K562 (cell line): ENCODE measurements around the gene CPN2. TPM values are rescaled to one million over a fixed set of nuclear protein-coding genes. Genes with fewer than 3 reads are reported as not detected.

Source experiments
- ATAC-seq: fragments of 200-7000 bp; cut with Tn5 transposase; 3 replicates; pipeline ENCODE4 v1.9.1; 2020; ENCODE audit warnings: moderate library complexity
- BruUV-seq: library from RNA; stranded (reverse); fragments of 400-500 nt; replicated peaks from 2 replicates; lab custom pipeline; 2021; lab: Mats Ljungman, UMichigan
- CTCF ChIA-PET: fragments of 300-600 bp; formaldehyde crosslinking; extraction: SDS; loops from one replicate; lab custom pipeline; 2021; ENCODE audit warnings: low intra/inter-chr PET ratio; lab: Yijun Ruan, JAX
- POLR2A ChIA-PET: fragments of 300-600, 350-650 bp; sonication (Branson Sonifier 250); formaldehyde crosslinking; extraction: SDS; loops from one replicate; lab custom pipeline; 2021; ENCODE audit warnings: antibody characterized with exemption, inconsistent platforms; lab: Yijun Ruan, JAX
- DNase-seq, 4 experiments: peaks; one replicate each; pipeline versions ENCODE4 v3.0.0 to v3.0.0-alpha.2; 2011 to 2018; ENCODE audit warnings: low spot score in 3 of 4, mixed read lengths in 3 of 4; ENCODE audit errors: extremely low read depth in 1 of 4
- FAIRE-seq: peaks from 2 replicates; lab custom pipeline; 2011; peaks lifted over from hg19 to GRCh38; lab: Jason Lieb, UNC
- H2AFZ ChIP-seq: 2 replicates; pipeline ENCODE4 v1.6.0; 2011; ENCODE audit warnings: low read depth, low read length, control low read depth, inconsistent platforms
- H3K27ac ChIP-seq: fragments of 200-600 bp; 3 replicates; pipeline ENCODE4 v1.8.0; 2011; ENCODE audit warnings: low read depth, mild to moderate bottlenecking, control low read depth, inconsistent platforms, low read length, moderate library complexity, mixed read lengths; ENCODE audit errors: extremely low read depth
- H3K27me3 ChIP-seq, 2 experiments: fragments of 300-600 bp in 1 of 2; 2 replicates in 1 of 2; 3 replicates in 1 of 2; pipeline versions ENCODE4 v1.6.0 to v1.8.0; 2011; ENCODE audit warnings: inconsistent platforms in 2 of 2, low read length in 2 of 2, mild to moderate bottlenecking in 1 of 2, mixed read lengths in 1 of 2, moderate library complexity in 1 of 2; ENCODE audit not compliant: control insufficient read depth in 2 of 2, insufficient read depth in 2 of 2
- H3K36me3 ChIP-seq: fragments of 300-600 bp; 3 replicates; pipeline ENCODE4 v1.8.0; 2011; ENCODE audit warnings: mild to moderate bottlenecking, low read length, inconsistent platforms; ENCODE audit not compliant: control insufficient read depth, insufficient read depth
- H3K4me1 ChIP-seq, 2 experiments: fragments of 200-600 bp in 1 of 2; replicated peaks in 1 of 2; 2 replicates in 1 of 2; 3 replicates in 1 of 2; pipeline versions ENCODE4 v1.5.1 to v1.8.0; 2011; ENCODE audit warnings: inconsistent platforms in 2 of 2, low read length in 2 of 2, mild to moderate bottlenecking in 1 of 2, mixed read lengths in 1 of 2, moderate library complexity in 1 of 2; ENCODE audit not compliant: control insufficient read depth in 2 of 2, insufficient read depth in 2 of 2
- H3K4me2 ChIP-seq: 2 replicates; pipeline ENCODE4 v1.6.1; 2011; ENCODE audit warnings: low read length, control low read depth, inconsistent platforms, mixed read lengths; ENCODE audit not compliant: insufficient read depth
- H3K4me3 ChIP-seq: fragments of 200-600 bp; sonication (generic), shearing (Covaris generic); 2 replicates; pipeline ENCODE4 v1.5.1; 2016; ENCODE audit warnings: control low read depth, inconsistent platforms
- H3K79me2 ChIP-seq: fragments of 200-600 bp; 3 replicates; pipeline ENCODE4 v1.8.0; 2011; ENCODE audit warnings: low read length, inconsistent platforms; ENCODE audit not compliant: control insufficient read depth, insufficient read depth
- H3K9ac ChIP-seq, 2 experiments: 2 replicates each; pipeline versions ENCODE4 v1.6.0 to v1.6.1; 2011; ENCODE audit warnings: low read depth in 2 of 2, low read length in 2 of 2, control low read depth in 1 of 2, inconsistent platforms in 1 of 2, mild to moderate bottlenecking in 1 of 2, mixed read lengths in 1 of 2; ENCODE audit not compliant: insufficient read depth in 1 of 2
- H3K9me1 ChIP-seq: one replicate; pipeline ENCODE4 v1.6.0; 2011; ENCODE audit warnings: inconsistent platforms, mild to moderate bottlenecking, low read length, moderate library complexity; ENCODE audit not compliant: control insufficient read depth, insufficient read depth
- H3K9me3 ChIP-seq: replicated peaks from 2 replicates; pipeline ENCODE4 v1.5.1; 2011; ENCODE audit warnings: low read depth, low read length, inconsistent platforms; ENCODE audit not compliant: control insufficient read depth, insufficient read depth
- H4K20me1 ChIP-seq: replicated peaks from 2 replicates; pipeline ENCODE4 v1.6.1; 2011; ENCODE audit warnings: low read length, inconsistent platforms, mixed read lengths; ENCODE audit not compliant: control insufficient read depth, insufficient read depth
- MLLT1 ChIP-seq, 2 experiments: fragments of 450-650 bp; IDR thresholded peaks; 2 replicates each; pipeline ENCODE4 v1.6.1; 2016
- MTA3 ChIP-seq: fragments of 450-650 bp; formaldehyde crosslinking; IDR thresholded peaks from 2 replicates; pipeline ENCODE4 v1.6.1; 2017; ENCODE audit warnings: mild to moderate bottlenecking, borderline replicate concordance
- NCOR1 ChIP-seq: fragments of 450-650 bp; IDR thresholded peaks from 2 replicates; pipeline ENCODE4 v1.6.1; 2016; ENCODE audit warnings: mild to moderate bottlenecking, moderate library complexity
- SREBF2 ChIP-seq: sonication (generic); formaldehyde crosslinking; IDR thresholded peaks from 2 replicates; pipeline ENCODE4 v1.4.0; 2020; ENCODE audit warnings: mild to moderate bottlenecking, missing genetic modification reagents
- TRIM28 ChIP-seq: fragments of 450-650 bp; IDR thresholded peaks from 2 replicates; pipeline ENCODE4 v1.6.1; 2017
- ZNF586 ChIP-seq: fragments of 450-650 bp; formaldehyde crosslinking; conservative IDR thresholded peaks from 2 replicates; pipeline ENCODE4 v1.4.0; 2020; ENCODE audit warnings: mild to moderate bottlenecking, moderate library complexity
- WGBS: fragments of 100-300 bp; shearing (Covaris generic); methylation state at CpG from one replicate; pipeline ENCODE4 v1.1.6; 2016; ENCODE audit warnings: low coverage, mixed read lengths; ENCODE audit not compliant: insufficient coverage; ENCODE audit errors: missing lambda C conversion rate; 5-methylcytosine and 5-hydroxymethylcytosine counted together
- in situ Hi-C: fragments of 300-500 bp; cut with MboI; formaldehyde crosslinking; loops from 4 replicates; pipeline ENCODE4 v1.15.0; 2018; ENCODE audit warnings: inconsistent platforms, mixed read lengths
- intact Hi-C: fragments of 100-400 bp; cut with micrococcal nuclease; formaldehyde crosslinking; loops from 2 replicates; pipeline ENCODE4 v1.14.2; 2022
- polyA plus RNA-seq, 8 experiments: library from polyadenylated mRNA; depleted of rRNA in 4 of 8; stranded (reverse) in 5 of 8; unstranded in 3 of 8; fragments of >200 nt; fragmentation: Nextera tagmentation in 2 of 8; fragmentation: Illumina TruSeq in 1 of 8; extraction: Ambion mirVana in 2 of 8; extraction: Trizol in 1 of 8; gene quantifications; 2 replicates each; pipeline versions ENCODE4 v1.2.1 to v1.2.3, GENCODE V29; 2011 to 2014; ENCODE audit warnings: inconsistent platforms in 1 of 8, missing spikeins in 1 of 8
- total RNA-seq, 7 experiments: library from RNA; depleted of rRNA in 6 of 7; stranded (reverse); fragments of >200 nt in 6 of 7; fragmentation: Illumina TruSeq in 2 of 7; extraction: Trizol in 2 of 7; gene quantifications; 2 replicates each; pipeline versions ENCODE4 v1.2.1 to v1.2.3, GENCODE V29; 2011 to 2021; ENCODE audit warnings: low replicate concordance in 1 of 7

Gene CPN2
- total and polyA plus RNA-seq, 9 of the 15 experiments (the other 6 are each of a cell fraction or from before 2014, with no cell fraction given): not detected

GRCh38 chr3:194377708-194378107, 26.6 kb upstream of the CPN2 start:
- Histone ChIP-seq H3K27me3 (peaks cover 55 to 76% of the 10 kb centered on the region in 2 experiments), H3K9me3 (no peaks in the 10 kb centered on the region), H3K4me2 (no peak overlapping the region), H3K36me3 (no peaks in the 10 kb centered on the region), H2AFZ (no peak overlapping the region), H3K9ac (no peak overlapping the region), H3K9me1 (no peaks in the 10 kb centered on the region), H3K27ac (no peak overlapping the region), H3K79me2 (no peaks in the 10 kb centered on the region), H4K20me1 (no peaks in the 10 kb centered on the region; the same call in 1 of the 2 replicates), H3K4me3 (no peak overlapping the region), H3K4me1 (peaks cover 0 to 5% of the 10 kb centered on the region in 2 experiments; a peak in 1 of 5 replicates)
- no TSS peak for BruUV-seq
- no peak for ATAC-seq
- no peak for FAIRE-seq
- no peak for TF ChIP-seq SREBF2 (CRISPR knock-in tag)
- no peak for TF ChIP-seq NCOR1
- TF ChIP-seq MLLT1 (IDR thresholded peaks at IDR 0.05): no peak
- no peak for TF ChIP-seq ZNF586
- TF ChIP-seq MTA3: no peak
- no peak for TF ChIP-seq TRIM28
- ChIA-PET CTCF (no interaction called here), POLR2A (interaction anchor here (1.5 kb wide), 1 partner anchor 17 kb away, joined by 4 read pairs; no protein-coding TSS in a partner anchor)
- in situ Hi-C loops: no loop called here
- intact Hi-C loops: no loop called here
- no peak for DNase-seq
- 0% methylated on average over 1 of the region's 1 CpG for WGBS
